ENCODE data around the gene MSRB1. TPM values are rescaled to one million over a fixed set of nuclear protein-coding genes. Genes with fewer than 3 reads are reported as not detected.

Gene MSRB1
- polyA plus RNA-seq, 2 of the 4 experiments (the other 2 are of a cell fraction) = 27.7 to 37.5 TPM

DNA sequence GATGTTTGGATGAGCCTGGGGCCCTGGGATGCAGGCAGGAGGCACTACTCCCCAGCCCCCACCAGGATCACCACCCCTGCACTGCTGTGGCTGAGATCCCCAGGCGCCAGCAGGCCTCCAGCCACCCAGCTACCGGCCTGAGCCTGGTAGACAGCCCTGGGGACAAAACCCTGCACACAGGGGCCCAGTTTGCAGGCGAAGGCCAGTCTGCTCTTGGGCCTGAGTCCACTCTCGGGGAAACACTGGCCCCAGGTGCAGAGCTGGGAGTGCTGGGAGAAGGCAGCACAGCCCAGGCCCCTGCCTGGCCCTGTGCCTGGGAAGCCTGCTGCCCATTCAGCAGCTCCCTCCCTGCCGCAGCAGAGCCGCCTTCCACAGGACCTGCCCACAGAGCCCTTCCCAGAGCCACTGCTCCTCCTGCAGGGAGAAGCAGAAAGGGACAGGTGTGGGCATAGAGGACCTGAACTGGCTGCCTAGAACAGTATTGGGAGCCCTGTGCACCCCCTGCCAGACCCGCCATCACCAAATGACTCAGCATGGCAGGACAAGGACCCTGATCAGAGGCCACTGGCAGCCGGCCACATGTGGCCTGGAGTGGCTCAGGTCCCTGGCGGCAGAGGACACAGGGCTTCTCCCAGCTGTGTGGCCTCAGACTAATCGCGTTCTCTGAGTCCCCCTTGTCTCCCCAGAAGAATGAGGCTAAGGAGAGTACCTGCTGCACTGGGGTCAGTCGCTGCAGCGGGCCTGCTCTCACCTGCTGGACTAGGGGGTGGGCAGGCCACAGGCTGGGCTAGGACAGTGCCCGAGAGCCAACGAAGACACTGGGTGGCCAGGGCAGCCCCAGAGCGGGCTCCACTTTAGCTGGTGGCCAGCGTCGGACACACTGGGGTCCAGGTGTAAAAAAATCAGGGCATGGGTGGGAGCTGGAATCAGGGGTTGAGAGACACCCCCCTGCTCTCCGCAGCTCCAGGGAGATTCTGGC lies 10.7 kb downstream of the MSRB1 start:
- H3K4me1 ChIP-seq = peaks cover 38% of the 10 kb centered on the region
- ChIA-PET POLR2A (interaction anchor here (0.8 kb wide), 1 partner anchor 32 kb away, joined by 3 read pairs; the partner anchor contains the start of gene RPS2), CTCF (interaction anchor here (0.6 to 12.9 kb wide), 16 partner anchors 8 to 121 kb away, joined by 3 to 396 read pairs (median 6); partner anchors contain the start of genes MEIOB and MSRB1)
- H3K4me2 ChIP-seq = peak overlapping the region; percentile 24; the same call in 2 of the 3 replicates
- peak; percentile 77 to 78 for ATAC-seq
- H3K4me3 ChIP-seq = no peak overlapping the region
- H3K9me3 ChIP-seq = no peaks in the 10 kb centered on the region
- no peak for FAIRE-seq
- 74% methylated on average over 10 of the region's 19 CpGs for WGBS (ENCODE audit: missing lambda C conversion rate)
- peak overlapping the region; percentile 66 to 76 for H3K27ac ChIP-seq
- TF ChIP-seq RARB (CRISPR knock-in tag; IDR thresholded peaks at IDR 0.05) = no peak
- TF ChIP-seq HOXB13 (CRISPR knock-in tag; IDR thresholded peaks at IDR 0.05; ENCODE audit: low read depth) = no peak
- TF ChIP-seq, protein P1, sequence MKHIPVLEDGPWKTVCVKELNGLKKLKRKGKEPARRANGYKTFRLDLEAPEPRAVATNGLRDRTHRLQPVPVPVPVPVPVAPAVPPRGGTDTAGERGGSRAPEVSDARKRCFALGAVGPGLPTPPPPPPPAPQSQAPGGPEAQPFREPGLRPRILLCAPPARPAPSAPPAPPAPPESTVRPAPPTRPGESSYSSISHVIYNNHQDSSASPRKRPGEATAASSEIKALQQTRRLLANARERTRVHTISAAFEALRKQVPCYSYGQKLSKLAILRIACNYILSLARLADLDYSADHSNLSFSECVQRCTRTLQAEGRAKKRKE (CRISPR knock-in tag; IDR thresholded peaks at IDR 0.05; ENCODE audit: low read depth) = no peak
- TF ChIP-seq, protein P2, sequence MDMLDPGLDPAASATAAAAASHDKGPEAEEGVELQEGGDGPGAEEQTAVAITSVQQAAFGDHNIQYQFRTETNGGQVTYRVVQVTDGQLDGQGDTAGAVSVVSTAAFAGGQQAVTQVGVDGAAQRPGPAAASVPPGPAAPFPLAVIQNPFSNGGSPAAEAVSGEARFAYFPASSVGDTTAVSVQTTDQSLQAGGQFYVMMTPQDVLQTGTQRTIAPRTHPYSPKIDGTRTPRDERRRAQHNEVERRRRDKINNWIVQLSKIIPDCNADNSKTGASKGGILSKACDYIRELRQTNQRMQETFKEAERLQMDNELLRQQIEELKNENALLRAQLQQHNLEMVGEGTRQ (IDR thresholded peaks at IDR 0.05) = no peak
- TF ChIP-seq CBX8 (IDR thresholded peaks at IDR 0.05) = no peak
- TF ChIP-seq SMC3 (IDR thresholded peaks at IDR 0.05) = peak; percentile 66
- TF ChIP-seq RCOR1 (IDR thresholded peaks at IDR 0.05; ENCODE audit: low read depth, low read length) = no peak
- peak; percentile 61 to 73 for TF ChIP-seq RAD21 (conservative IDR thresholded peaks at IDR 0.05 in 1 of 2, IDR thresholded peaks at IDR 0.05 in 1 of 2)
- TF ChIP-seq, protein P3, sequence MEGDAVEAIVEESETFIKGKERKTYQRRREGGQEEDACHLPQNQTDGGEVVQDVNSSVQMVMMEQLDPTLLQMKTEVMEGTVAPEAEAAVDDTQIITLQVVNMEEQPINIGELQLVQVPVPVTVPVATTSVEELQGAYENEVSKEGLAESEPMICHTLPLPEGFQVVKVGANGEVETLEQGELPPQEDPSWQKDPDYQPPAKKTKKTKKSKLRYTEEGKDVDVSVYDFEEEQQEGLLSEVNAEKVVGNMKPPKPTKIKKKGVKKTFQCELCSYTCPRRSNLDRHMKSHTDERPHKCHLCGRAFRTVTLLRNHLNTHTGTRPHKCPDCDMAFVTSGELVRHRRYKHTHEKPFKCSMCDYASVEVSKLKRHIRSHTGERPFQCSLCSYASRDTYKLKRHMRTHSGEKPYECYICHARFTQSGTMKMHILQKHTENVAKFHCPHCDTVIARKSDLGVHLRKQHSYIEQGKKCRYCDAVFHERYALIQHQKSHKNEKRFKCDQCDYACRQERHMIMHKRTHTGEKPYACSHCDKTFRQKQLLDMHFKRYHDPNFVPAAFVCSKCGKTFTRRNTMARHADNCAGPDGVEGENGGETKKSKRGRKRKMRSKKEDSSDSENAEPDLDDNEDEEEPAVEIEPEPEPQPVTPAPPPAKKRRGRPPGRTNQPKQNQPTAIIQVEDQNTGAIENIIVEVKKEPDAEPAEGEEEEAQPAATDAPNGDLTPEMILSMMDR (IDR thresholded peaks at IDR 0.05) = peak; percentile 47
- peak; percentile 73 to 80 for DNase-seq (ENCODE audit: low read depth in 1 of 2, low spot score in 1 of 2)

DNA sequence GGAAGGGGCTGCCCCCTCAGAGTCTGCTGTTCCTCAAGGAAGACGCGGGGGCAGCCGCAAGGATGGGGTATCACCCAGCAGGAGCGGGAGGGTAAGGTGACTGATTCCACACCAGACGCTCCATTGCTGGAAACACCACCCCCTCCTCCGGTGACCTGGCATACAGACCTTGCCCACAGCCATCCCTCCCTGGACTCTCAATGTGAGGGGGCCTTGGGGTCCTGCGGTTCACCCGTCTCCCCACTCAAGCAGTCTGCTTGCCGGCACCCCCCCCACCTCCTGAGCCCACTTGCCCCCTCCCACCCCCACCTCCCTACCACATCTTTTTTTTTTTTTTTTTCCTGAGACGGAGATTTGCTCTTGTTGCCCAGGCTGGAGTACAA lies 12.7 kb downstream of the MSRB1 start:
- no peak for DNase-seq (ENCODE audit: low read depth in 1 of 2, low spot score in 1 of 2)
- CTCF ChIA-PET = interaction anchor here (0.6 to 12.9 kb wide), 24 partner anchors 10 to 288 kb away, joined by 3 to 396 read pairs (median 6); partner anchors contain the start of genes MEIOB and MSRB1
- TF ChIP-seq, protein P4, sequence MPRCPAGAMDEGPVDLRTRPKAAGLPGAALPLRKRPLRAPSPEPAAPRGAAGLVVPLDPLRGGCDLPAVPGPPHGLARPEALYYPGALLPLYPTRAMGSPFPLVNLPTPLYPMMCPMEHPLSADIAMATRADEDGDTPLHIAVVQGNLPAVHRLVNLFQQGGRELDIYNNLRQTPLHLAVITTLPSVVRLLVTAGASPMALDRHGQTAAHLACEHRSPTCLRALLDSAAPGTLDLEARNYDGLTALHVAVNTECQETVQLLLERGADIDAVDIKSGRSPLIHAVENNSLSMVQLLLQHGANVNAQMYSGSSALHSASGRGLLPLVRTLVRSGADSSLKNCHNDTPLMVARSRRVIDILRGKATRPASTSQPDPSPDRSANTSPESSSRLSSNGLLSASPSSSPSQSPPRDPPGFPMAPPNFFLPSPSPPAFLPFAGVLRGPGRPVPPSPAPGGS (IDR thresholded peaks at IDR 0.05) = no peak
- no peak for TF ChIP-seq ESRRA (IDR thresholded peaks at IDR 0.05; ENCODE audit: borderline replicate concordance, low read length)
- TF ChIP-seq CBX8 (IDR thresholded peaks at IDR 0.05) = no peak
- no peak for ATAC-seq
- Histone ChIP-seq H3K9me3 (no peaks in the 10 kb centered on the region), H3K4me1 (peaks cover 45% of the 10 kb centered on the region), H3K4me3 (no peak overlapping the region), H3K4me2 (no peak overlapping the region), H3K27ac (peak overlapping the region; percentile 98 to 99; a peak in 5 of 6 replicates)
- POLR2A ChIA-PET = no interaction called here
- no peak for FAIRE-seq
- WGBS (ENCODE audit: missing lambda C conversion rate) = 88% methylated on average over 10 of the region's 10 CpGs

DNA sequence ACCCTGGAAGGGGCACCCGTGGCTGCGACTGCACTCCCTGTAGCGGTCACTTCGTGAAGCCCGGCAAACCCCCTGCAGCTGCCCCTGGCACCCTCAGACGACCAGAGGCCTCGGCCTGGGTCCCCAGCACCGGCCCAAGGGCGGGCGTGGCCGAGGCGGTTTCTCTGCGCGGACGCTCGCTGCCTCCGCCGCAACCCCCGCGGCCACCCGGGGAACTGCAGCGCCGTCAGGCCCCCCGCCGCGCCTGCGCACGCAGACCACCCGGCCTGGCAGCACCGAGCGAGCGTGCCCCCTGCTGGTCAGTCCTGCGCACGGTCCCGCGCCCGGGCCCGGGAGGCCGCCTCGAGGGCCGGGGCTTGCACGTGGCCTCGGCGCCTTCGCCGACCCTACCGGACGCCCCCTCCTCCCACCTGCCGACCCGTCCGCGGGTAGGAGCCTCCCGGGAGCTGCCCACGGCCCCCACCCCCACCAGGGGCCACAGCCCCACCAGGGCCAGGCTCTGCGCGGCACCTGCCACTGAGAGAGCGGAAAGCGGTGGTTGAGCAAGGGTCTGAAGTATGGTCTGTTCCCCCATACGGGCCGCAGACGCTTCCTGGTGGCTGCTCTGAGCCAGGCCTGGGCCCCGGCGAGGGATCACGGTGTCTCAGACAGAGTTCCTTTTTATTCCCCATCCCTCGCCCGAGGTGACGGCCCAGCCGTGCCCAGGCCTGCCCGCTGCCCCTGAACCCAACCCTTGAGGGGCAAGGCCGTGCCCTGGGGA lies 13.2 kb downstream of the MSRB1 start:
- H3K4me2 ChIP-seq = peak overlapping the region; percentile 97
- H3K9me3 ChIP-seq = no peaks in the 10 kb centered on the region
- DNase-seq (ENCODE audit: low read depth in 1 of 2, low spot score in 1 of 2) (peak; percentile 82 to 88), ATAC-seq (peak; percentile 82 to 84), FAIRE-seq (no peak)
- POLR2A ChIA-PET = interaction anchor here (0.8 to 1.3 kb wide), 6 partner anchors 13 to 64 kb away, joined by 3 to 11 read pairs (median 3); partner anchors contain the start of gene MSRB1
- WGBS (ENCODE audit: missing lambda C conversion rate) = 56% methylated on average over 12 of the region's 70 CpGs
- H3K27ac ChIP-seq = peak overlapping the region; percentile 98 to 99
- H3K4me1 ChIP-seq = peaks cover 40% of the 10 kb centered on the region
- CTCF ChIA-PET = interaction anchor here (0.6 to 12.9 kb wide), 31 partner anchors 10 to 550 kb away, joined by 3 to 396 read pairs (median 4); partner anchors contain the start of genes MEIOB, MSRB1, NUBP2 and SPSB3
- peak overlapping the region; percentile 65 for H3K4me3 ChIP-seq
- TF ChIP-seq, protein P5, sequence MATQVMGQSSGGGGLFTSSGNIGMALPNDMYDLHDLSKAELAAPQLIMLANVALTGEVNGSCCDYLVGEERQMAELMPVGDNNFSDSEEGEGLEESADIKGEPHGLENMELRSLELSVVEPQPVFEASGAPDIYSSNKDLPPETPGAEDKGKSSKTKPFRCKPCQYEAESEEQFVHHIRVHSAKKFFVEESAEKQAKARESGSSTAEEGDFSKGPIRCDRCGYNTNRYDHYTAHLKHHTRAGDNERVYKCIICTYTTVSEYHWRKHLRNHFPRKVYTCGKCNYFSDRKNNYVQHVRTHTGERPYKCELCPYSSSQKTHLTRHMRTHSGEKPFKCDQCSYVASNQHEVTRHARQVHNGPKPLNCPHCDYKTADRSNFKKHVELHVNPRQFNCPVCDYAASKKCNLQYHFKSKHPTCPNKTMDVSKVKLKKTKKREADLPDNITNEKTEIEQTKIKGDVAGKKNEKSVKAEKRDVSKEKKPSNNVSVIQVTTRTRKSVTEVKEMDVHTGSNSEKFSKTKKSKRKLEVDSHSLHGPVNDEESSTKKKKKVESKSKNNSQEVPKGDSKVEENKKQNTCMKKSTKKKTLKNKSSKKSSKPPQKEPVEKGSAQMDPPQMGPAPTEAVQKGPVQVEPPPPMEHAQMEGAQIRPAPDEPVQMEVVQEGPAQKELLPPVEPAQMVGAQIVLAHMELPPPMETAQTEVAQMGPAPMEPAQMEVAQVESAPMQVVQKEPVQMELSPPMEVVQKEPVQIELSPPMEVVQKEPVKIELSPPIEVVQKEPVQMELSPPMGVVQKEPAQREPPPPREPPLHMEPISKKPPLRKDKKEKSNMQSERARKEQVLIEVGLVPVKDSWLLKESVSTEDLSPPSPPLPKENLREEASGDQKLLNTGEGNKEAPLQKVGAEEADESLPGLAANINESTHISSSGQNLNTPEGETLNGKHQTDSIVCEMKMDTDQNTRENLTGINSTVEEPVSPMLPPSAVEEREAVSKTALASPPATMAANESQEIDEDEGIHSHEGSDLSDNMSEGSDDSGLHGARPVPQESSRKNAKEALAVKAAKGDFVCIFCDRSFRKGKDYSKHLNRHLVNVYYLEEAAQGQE (IDR thresholded peaks at IDR 0.05) = no peak
- peak; percentile 67 to 72; a peak in 4 of 5 replicates for TF ChIP-seq JUN (IDR thresholded peaks at IDR 0.05)
- peak; percentile 87 to 99 for TF ChIP-seq RAD21 (conservative IDR thresholded peaks at IDR 0.05 in 1 of 2, IDR thresholded peaks at IDR 0.05 in 1 of 2)
- no peak for TF ChIP-seq FOSL2 (IDR thresholded peaks at IDR 0.05)
- no peak for TF ChIP-seq FOSL2 (CRISPR knock-in tag; IDR thresholded peaks at IDR 0.05)
- TF ChIP-seq, protein P6, sequence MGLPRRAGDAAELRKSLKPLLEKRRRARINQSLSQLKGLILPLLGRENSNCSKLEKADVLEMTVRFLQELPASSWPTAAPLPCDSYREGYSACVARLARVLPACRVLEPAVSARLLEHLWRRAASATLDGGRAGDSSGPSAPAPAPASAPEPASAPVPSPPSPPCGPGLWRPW (IDR thresholded peaks at IDR 0.05) = no peak
- TF ChIP-seq, protein P2 (IDR thresholded peaks at IDR 0.05) = no peak
- TF ChIP-seq NR3C1 (IDR thresholded peaks at IDR 0.05) = no peak
- peak; percentile 88 for TF ChIP-seq MYC (IDR thresholded peaks at IDR 0.05; ENCODE audit: borderline replicate concordance, low read length)

Measured in A549 (cell line).